Transverse colon (tissue), 3 donors: Measurements from ENCODE around the gene OXTR.

Source experiments
- EP300 ChIP-seq: sonication (generic); formaldehyde crosslinking; IDR thresholded peaks from one replicate; pipeline ENCODE4 v1.6.1; 2017; ENCODE audit warnings: antibody characterized with exemption, low read depth
- POLR2A ChIP-seq: fragments of 450-650 bp; IDR thresholded peaks from one replicate; pipeline ENCODE4 v1.6.1; 2016; ENCODE audit warnings: antibody characterized with exemption, mild to moderate bottlenecking, moderate library complexity
- TF ChIP-seq, protein P1 (sequence below), 5 experiments: fragments of 200-600 bp in 3 of 5; fragments of 450-650 bp in 2 of 5; sonication (generic) in 3 of 5; IDR thresholded peaks; 1 replicate in 2 of 5; 2 replicates in 3 of 5; pipeline ENCODE4 v1.5.1; 2016 to 2017; ENCODE audit warnings: antibody characterized with exemption in 5 of 5, inconsistent platforms in 3 of 5, mild to moderate bottlenecking in 2 of 5, moderate library complexity in 1 of 5

DNA sequence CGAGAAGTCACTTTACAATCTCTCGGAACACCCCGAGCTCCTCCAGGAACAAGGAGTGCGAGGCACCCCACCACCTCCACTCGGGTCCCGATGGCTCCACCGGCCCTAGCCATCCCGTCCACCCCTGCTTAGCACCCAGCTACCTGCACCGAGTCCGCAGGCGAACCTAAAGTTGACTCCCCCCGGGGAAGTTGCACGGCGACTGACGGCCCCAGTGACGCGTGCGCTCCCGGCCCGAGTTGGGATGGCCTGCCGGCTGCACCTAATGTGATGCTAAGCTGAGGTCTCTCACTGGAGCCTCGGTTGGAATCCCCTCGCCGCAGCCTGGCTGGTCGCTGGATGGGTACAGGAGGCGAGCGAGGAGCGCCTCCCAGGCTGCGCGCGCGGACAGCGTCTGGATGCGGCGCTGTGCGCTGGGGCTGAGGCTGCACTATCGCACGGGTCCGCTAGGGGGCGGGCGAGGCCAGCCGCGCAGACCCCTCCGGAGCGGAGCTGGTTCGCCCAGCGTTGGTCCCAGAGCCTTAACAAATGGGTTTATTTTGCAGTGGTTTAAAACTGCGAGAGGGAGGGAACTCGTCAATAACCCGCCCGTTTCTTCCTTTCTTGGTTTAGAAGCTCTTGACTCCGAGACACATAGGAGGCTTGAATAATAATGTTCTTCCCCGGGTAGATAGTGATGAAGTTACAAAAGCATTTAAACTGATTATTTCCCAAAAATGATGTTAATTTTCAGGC, at the start of gene OXTR:
- TF ChIP-seq POLR2A (no peak), EP300 (no peak)
- TF ChIP-seq, protein P1, sequence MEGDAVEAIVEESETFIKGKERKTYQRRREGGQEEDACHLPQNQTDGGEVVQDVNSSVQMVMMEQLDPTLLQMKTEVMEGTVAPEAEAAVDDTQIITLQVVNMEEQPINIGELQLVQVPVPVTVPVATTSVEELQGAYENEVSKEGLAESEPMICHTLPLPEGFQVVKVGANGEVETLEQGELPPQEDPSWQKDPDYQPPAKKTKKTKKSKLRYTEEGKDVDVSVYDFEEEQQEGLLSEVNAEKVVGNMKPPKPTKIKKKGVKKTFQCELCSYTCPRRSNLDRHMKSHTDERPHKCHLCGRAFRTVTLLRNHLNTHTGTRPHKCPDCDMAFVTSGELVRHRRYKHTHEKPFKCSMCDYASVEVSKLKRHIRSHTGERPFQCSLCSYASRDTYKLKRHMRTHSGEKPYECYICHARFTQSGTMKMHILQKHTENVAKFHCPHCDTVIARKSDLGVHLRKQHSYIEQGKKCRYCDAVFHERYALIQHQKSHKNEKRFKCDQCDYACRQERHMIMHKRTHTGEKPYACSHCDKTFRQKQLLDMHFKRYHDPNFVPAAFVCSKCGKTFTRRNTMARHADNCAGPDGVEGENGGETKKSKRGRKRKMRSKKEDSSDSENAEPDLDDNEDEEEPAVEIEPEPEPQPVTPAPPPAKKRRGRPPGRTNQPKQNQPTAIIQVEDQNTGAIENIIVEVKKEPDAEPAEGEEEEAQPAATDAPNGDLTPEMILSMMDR (IDR thresholded peaks at IDR 0.05): peak; percentile 76 to 99 (median 99)
